Loucy (cell line): Measurements from ENCODE around the gene TMED10.

ENCODE experiments used
- EZH2phosphoT487 ChIP-seq: fragments of 200-600 bp; IDR thresholded peaks from 2 replicates; pipeline ENCODE4 v1.6.1; 2018; ENCODE audit warnings: antibody characterized with exemption, mild to moderate bottlenecking, moderate library complexity, borderline replicate concordance
- TF ChIP-seq, protein P1 (sequence below): fragments of 200-600 bp; sonication (generic); conservative IDR thresholded peaks from 2 replicates; pipeline ENCODE4 v1.5.1; 2014; ENCODE audit warnings: mild to moderate bottlenecking, antibody characterized with exemption, low read length

DNA sequence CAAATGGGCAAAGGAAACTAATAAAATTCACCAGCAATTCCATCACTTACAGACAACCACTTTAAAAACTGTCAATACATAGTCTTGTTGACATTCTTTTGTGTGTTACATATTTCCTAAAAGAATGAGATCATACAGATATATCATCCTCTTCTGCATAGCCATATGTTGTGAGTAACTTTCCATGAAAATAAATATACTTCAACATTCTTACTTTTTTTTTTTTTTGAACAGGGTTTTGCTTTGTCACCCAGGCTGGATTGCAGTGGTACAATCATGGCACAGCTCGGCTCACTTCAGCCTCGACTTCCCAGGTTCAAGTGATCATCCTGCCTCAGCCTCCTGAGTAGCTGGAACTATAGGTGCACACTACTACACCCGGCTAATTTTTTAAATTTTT lies 86.1 kb downstream of the TMED10 start:
- TF ChIP-seq EZH2phosphoT487 = no peak
- TF ChIP-seq, protein P1, sequence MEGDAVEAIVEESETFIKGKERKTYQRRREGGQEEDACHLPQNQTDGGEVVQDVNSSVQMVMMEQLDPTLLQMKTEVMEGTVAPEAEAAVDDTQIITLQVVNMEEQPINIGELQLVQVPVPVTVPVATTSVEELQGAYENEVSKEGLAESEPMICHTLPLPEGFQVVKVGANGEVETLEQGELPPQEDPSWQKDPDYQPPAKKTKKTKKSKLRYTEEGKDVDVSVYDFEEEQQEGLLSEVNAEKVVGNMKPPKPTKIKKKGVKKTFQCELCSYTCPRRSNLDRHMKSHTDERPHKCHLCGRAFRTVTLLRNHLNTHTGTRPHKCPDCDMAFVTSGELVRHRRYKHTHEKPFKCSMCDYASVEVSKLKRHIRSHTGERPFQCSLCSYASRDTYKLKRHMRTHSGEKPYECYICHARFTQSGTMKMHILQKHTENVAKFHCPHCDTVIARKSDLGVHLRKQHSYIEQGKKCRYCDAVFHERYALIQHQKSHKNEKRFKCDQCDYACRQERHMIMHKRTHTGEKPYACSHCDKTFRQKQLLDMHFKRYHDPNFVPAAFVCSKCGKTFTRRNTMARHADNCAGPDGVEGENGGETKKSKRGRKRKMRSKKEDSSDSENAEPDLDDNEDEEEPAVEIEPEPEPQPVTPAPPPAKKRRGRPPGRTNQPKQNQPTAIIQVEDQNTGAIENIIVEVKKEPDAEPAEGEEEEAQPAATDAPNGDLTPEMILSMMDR = no peak
